A204.1 (cell line): ENCODE measurements around the gene CCT4.
"Not testable (repeated sequence)": the region's sequence is repeated elsewhere in the genome, so short reads cannot be mapped to it uniquely, and the experiment has no call there.

Experiments used
- FAIRE-seq: peaks from 2 replicates; lab custom pipeline; 2012; peaks lifted over from hg19 to GRCh38; lab: Jason Lieb, UNC

The CCT4 gene

GRCh38 chr2:61878761-61879160 is 9.7 kb downstream of the CCT4 start:
- FAIRE-seq, result no peak

GRCh38 chr2:61877571-61878245 is 10.7 kb downstream of the CCT4 start:
- FAIRE-seq, result no peak

- FAIRE-seq, result no peak
Observed at GRCh38 chr2:61876400-61876799, 12.1 kb downstream of the CCT4 start.

DNA sequence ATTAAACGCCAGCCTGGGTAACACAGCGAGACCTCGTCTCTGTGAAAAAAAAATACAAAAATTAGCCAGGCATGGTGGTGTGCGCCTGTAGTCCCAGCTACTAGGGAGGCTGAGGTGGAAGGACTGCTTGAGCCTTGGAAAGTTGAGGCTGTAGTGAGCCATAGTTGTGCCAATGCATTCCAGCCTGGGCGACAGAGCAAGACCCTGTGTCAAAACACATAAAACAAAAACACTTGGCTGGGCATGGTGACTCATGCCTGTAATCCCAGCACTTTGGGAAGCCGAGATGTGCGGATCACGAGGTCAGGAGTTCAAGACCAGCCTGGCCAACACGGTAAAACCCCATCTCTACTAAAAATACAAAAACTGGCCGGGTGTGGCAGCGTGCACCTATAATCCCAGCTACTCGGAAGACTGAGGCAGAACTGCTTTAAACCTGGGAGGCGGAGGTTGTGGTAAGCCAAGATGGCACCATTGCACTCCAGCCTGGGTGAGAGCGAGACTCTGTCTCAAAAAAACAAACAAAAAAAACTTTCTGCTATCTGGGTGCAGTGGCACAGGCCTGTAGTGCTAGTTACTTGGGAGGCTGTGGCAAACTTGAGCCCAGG is 21.9 kb downstream of the CCT4 start:
- not testable (repeated sequence) for FAIRE-seq

GRCh38 chr2:61862085-61862484 is 26.4 kb downstream of the CCT4 start:
- FAIRE-seq, result no peak

- FAIRE-seq, result no peak
Observed at GRCh38 chr2:61857224-61857623, 31.2 kb downstream of the CCT4 start.

DNA sequence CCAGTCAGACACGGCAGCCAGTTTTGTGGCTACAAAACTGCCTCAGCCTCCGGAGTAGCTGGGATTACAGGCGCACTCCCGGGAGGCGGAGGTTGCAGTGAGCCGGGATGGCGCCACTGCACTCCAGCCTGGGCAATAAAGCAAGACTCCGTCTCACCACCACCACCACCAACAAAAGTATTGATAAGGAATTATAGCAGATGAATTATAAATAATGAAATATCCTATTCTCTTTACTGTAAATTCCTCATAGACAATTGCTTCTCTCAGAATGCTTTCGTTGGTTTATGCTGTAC is 33.2 kb downstream of the CCT4 start:
- FAIRE-seq, result no peak

DNA sequence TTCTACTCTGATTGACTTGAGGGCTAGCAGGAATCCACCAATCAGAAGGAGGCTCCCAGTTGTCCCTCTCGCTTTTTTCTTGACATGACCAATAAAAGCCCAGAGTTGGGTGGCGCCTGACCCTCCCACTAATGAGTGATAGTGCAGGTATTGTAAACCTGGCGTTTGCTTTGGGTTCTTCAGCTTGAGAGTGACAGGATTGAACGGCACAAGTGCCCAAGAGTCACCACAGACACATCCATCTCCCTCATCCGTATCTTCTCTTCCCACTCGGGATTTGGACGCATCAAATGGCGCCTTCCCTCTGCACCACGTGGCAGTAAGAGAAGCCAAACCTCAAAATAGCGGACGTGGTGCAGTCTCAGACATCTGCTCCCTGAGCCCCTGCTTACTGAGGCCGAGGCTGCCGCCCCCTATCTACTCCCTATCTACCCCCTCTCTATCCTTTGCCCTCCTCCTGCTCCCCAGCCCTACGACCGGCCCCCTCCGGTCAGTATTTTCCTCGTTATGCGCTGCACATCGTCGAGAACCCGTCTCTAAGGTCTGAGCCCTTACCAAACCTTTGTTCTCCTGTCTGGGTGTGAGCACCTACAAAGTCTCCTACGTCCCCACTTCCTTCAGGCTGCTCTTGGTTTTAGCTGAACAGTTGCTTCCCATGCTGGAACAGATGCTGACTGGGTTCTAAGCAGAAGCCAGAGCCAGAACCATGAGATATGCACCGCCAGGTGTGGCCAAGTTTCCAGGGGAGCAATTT is 33.7 kb downstream of the CCT4 start:
- FAIRE-seq, result peak; percentile 78

DNA sequence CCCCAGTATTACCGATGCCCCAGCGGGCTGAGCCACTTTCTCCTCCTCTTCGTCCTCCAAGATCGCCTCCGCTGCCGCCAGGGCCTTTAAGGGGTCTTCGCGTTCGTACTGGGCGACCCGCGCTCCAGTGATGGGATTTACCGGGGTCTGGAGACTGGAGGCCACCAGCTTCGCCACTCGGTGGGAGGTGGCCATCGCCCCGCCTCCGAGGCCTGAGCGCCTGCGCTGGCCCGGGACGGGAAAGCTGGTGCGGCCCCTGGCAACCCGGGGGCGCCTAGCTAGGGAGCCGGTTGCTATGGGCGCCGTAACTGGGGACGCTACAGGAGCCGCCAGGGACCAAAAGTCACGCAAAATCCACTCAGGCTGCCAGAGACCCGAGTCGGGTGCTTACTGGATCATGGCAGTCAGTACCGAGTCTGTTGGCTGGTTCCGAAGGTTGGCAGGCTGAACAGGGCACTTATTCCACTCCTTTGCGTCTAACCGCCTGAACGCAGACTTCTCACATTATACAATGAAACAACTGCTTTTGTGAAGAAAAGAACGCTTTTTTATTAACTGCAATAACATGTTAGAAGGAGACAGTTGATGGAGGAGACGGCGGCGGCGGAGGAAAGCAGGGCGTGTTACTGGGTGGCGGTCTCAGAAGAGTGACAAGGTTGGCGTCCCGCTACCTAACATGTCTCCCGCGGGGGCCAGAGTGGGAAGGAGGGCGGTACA is 34.5 kb downstream of the CCT4 start, which contains the start of gene FAM161A:
TSS of gene FAM161A (minus strand) at position 214 of the 717 bp plus-strand sequence. CDS start at position 195, 19 bp downstream.
- FAIRE-seq, result no peak

DNA sequence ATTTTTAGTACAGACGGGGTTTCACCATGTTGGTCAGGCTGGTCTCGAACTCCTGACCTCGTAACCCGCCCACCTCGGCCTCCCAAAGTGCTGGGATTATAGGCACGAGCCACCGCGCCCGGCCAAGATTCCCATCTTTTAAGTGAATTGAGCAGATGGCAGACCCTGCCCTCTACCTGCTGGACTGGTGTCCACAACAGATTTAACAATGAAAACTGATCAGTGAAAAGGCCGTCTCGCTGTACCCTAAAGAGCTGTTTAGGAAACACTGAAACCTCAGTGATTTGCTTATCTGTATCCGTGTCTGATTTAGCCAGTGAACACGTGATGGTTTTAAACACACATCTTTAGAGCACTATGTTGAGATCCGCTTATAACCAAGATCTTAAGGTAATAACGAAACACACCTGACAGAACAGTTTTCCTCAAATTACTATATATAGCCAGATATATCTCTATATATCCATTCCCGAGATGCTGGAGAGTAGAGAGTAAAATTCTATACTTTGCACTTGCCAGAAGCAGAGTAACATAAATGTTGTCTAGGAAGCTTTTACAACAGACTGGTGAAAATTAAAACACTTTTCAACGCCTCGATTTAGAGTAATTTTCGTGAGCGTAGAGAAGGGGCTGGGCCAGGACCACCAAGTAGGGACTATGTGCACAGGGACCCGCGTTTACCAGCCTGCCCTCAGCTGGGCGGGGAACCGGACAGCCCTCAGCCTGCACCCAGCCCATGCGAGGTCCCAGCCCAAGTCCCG is 35.2 kb downstream of the CCT4 start:
- no peak for FAIRE-seq

GRCh38 chr2:61851270-61851669 is 37.2 kb downstream of the CCT4 start:
- not testable (repeated sequence) for FAIRE-seq

DNA sequence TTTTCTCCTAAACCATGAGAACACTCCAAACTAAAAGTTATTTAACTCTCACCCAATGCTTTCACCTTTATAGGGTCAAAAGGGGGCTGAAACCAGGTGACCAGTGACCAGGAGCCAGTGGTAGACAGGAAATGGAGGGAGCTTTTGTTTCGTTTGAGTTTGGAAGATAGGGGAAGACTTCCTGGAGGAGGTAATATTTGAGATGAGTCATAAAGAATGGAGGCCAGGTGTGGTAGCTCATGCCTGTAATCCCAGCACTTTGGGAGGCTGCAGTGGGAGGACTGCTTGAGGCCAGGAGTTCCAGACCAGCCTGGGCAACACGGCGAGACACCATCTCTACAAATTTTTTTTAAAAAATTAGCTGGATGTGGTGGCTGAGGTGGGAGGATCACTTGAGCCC is 43.1 kb downstream of the CCT4 start:
- FAIRE-seq, result no peak

DNA sequence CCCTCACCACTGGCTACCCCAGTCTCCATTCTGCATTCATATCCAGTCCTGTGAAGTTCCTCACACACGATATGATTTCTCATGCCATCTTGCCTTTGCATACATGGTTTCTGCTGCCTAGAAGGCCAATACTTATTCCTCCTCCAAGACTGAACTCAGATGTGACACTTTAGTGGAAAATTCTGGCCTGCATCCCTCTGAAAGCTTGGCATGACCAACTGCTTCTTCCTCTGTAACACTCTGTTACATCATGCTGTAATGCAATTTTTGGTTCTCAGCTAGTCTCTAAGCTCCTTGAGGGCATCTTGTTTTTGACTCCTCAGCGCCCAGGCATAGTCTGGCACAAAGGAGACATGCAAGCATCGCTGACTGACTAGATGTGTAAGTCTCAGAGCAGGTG is 47.2 kb downstream of the CCT4 start:
- FAIRE-seq, result no peak

GRCh38 chr2:61834893-61835292 is 53.6 kb downstream of the CCT4 start:
- FAIRE-seq, result no peak

DNA sequence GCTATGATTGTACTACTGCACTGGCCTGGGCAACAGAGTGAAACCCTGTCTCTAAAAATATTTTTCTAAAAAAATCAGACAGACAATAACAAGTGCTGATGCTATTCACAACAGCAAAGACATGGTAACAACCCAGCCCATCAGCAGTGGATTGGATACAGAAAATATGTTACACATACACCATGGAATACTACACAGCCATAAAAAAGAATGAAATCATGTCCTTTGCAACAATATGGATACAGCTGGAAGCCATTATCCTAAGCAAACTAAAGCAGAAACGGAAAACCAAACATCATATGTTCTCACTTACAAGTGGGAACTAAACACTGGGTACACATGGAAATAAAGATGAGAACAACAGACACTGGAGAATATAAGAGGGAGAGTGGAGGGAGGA is 54.5 kb downstream of the CCT4 start:
- FAIRE-seq, result no peak

DNA sequence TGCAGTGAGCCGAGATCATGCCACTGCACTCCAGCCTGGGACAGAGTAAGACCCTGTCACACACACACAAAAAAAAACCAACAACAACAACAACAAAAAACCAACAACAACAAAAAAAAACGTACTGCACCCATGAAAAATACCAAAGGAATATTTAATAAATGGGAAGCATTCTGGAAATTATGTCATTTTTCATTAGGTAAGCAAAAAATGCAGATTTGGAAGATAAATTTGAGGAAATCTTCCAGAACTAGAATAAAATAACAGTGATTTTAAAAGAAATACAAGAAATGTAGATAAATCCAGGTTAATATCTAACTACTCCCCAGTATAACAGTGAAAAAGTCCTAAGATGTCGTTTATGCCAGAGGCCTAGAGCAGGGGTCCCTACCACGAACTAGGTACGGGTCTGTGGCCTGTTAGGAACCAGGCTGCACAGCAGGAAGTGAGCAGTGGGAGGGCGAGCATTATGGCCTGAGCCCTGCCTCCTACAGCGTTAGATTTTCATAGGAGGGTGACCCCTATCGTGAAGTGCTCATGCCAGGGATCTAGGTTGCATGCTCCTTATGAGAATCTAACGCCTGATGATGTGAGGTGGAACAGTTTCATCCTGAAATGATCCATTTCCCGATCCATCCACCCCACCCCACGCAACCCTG is 56.1 kb downstream of the CCT4 start:
- FAIRE-seq, result no peak

DNA sequence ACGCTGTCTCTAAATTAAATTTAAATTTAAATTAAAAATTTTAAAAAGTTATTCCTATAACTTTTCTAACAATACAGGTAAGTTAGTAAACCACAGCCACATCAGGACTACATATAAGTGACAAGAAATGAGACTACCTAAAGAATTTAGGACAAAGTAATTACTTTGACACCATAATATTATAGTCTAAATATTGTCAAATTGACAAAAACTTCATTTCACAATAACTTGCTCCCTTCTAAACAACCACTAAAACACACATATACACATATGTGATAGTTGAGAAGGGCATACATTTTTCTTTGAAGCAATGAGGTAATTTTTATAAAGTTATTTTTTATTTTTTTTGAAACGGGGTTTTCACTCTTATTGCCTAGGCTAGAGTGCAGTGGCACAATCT is 66.2 kb downstream of the CCT4 start:
- no peak for FAIRE-seq
